DND-41 (cell line): ENCODE data around the gene OBSCN.

Experiments used
- EZH2 ChIP-seq: IDR thresholded peaks from 3 replicates; pipeline ENCODE4 v1.6.1; 2012; ENCODE audit warnings: borderline replicate concordance, low read depth, mild to moderate bottlenecking, moderate library complexity, low read length, inconsistent platforms; ENCODE audit not compliant: severe bottlenecking
- TF ChIP-seq, protein P1 (sequence below): IDR thresholded peaks from 2 replicates; pipeline ENCODE4 v1.5.1; 2012; ENCODE audit warnings: borderline replicate concordance, low read length, moderate library complexity, mild to moderate bottlenecking; ENCODE audit not compliant: poor library complexity, severe bottlenecking; ENCODE audit errors: extremely low read depth

DNA sequence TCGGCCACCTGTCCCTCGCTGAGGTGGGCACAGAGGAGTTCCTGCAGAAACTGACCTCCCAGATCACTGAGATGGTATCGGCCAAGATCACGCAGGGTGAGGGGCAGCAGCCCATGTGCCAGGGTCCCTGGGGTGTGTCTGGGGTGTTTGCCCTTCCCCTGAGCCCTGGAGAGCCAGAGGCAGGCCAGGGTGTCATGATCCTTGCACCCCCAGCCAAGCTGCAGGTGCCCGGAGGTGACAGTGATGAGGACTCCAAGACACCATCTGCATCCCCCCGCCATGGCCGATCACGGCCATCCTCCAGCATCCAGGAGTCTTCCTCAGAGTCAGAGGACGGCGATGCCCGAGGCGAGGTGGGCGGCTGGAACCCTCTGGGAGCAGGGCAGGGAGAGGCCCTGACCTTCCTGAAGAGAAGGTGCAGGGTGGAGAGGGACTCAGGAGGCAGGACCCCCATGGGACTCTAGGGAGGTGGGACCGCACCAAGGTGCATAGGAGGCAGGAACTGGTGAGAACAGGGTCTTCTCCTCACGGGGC lies 129.3 kb downstream of the OBSCN start:
- TF ChIP-seq, protein P1, sequence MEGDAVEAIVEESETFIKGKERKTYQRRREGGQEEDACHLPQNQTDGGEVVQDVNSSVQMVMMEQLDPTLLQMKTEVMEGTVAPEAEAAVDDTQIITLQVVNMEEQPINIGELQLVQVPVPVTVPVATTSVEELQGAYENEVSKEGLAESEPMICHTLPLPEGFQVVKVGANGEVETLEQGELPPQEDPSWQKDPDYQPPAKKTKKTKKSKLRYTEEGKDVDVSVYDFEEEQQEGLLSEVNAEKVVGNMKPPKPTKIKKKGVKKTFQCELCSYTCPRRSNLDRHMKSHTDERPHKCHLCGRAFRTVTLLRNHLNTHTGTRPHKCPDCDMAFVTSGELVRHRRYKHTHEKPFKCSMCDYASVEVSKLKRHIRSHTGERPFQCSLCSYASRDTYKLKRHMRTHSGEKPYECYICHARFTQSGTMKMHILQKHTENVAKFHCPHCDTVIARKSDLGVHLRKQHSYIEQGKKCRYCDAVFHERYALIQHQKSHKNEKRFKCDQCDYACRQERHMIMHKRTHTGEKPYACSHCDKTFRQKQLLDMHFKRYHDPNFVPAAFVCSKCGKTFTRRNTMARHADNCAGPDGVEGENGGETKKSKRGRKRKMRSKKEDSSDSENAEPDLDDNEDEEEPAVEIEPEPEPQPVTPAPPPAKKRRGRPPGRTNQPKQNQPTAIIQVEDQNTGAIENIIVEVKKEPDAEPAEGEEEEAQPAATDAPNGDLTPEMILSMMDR = no peak
- TF ChIP-seq EZH2 = no peak
